Measurements from ENCODE around the gene VEGFD. TPM values are rescaled to one million over a fixed set of nuclear protein-coding genes. Genes with fewer than 3 reads are reported as not detected.

VEGFD gene
- total and polyA plus RNA-seq, 10 donors: 0.52 to 4.4 (median 1.0) TPM

DNA sequence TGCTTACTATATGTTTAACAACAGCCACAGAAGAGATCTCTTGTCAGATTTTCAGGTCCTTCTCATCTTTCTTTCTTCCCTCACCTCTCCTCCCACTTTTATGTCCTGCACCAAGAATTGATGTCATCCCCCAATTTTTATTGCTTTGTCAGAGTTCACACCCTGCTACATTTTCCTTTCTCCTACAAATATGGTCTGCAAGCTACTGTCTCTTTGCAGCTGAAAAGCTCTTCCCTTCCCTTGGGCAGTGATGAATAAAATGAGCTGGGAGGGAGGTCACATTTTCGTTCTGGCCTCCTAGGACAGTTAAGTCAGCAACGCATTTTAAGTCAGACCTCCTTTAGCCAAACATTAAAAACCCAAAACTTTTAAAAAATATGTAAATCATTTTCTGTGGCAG is 26.7 kb upstream of the VEGFD start:
- intact Hi-C loops (cut with DNase I; ENCODE audit: low total_unique reads): no loop called here
- H3K36me3 ChIP-seq: no peaks in the 10 kb centered on the region
- peaks cover 0 to 1% (median 0%) of the 10 kb centered on the region in 7 donors for H3K27me3 ChIP-seq (replicated peaks in 1 of 7)
- no peaks in the 10 kb centered on the region for H3K4me1 ChIP-seq
- H3K9me3 ChIP-seq: no peaks in the 10 kb centered on the region
- H3K27ac ChIP-seq: no peak overlapping the region
- 59 to 84% (median 72%) methylated on average over 2 of the region's 2 CpGs for WGBS, 5 donors
- no peak overlapping the region for H3K4me3 ChIP-seq
- TF ChIP-seq POLR2AphosphoS5 (IDR thresholded peaks at IDR 0.05) (no peak), POLR2A (IDR thresholded peaks at IDR 0.05) (no peak)
- TF ChIP-seq, protein P1, sequence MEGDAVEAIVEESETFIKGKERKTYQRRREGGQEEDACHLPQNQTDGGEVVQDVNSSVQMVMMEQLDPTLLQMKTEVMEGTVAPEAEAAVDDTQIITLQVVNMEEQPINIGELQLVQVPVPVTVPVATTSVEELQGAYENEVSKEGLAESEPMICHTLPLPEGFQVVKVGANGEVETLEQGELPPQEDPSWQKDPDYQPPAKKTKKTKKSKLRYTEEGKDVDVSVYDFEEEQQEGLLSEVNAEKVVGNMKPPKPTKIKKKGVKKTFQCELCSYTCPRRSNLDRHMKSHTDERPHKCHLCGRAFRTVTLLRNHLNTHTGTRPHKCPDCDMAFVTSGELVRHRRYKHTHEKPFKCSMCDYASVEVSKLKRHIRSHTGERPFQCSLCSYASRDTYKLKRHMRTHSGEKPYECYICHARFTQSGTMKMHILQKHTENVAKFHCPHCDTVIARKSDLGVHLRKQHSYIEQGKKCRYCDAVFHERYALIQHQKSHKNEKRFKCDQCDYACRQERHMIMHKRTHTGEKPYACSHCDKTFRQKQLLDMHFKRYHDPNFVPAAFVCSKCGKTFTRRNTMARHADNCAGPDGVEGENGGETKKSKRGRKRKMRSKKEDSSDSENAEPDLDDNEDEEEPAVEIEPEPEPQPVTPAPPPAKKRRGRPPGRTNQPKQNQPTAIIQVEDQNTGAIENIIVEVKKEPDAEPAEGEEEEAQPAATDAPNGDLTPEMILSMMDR (IDR thresholded peaks at IDR 0.05 in 8 of 11, conservative IDR thresholded peaks at IDR 0.05 in 3 of 11): no peak
- no peak for DNase-seq

DNA sequence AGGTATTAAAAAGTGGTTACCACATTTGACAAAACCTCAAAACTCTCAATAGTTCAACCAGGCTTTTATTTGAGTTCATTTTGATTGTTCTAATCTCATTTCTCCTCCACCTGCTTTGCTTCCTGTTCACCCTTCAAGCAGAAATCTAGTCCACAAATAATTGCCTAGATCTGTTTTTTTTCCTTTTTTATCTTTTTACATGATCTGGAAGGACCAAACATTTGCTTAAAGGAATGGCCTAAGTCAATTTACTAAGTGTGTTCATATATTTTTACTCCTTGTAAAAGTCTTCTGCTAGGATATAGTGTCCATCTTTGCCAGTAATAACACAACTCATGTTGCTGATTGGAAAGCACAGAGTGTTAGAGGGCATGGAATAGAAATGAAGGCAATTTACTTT is 26.2 kb upstream of the VEGFD start:
- Histone ChIP-seq H3K27me3 (replicated peaks in 1 of 7) (peaks cover 0 to 6% (median 0%) of the 10 kb centered on the region in 7 donors), H3K27ac (no peak overlapping the region), H3K4me3 (no peak overlapping the region), H3K36me3 (no peaks in the 10 kb centered on the region), H3K9me3 (no peaks in the 10 kb centered on the region), H3K4me1 (no peaks in the 10 kb centered on the region)
- TF ChIP-seq POLR2A (IDR thresholded peaks at IDR 0.05) (no peak), POLR2AphosphoS5 (IDR thresholded peaks at IDR 0.05) (no peak)
- TF ChIP-seq, protein P1 (IDR thresholded peaks at IDR 0.05 in 8 of 11, conservative IDR thresholded peaks at IDR 0.05 in 3 of 11): no peak
- DNase-seq: no peak
- intact Hi-C loops (cut with DNase I; ENCODE audit: low total_unique reads): no loop called here

DNA sequence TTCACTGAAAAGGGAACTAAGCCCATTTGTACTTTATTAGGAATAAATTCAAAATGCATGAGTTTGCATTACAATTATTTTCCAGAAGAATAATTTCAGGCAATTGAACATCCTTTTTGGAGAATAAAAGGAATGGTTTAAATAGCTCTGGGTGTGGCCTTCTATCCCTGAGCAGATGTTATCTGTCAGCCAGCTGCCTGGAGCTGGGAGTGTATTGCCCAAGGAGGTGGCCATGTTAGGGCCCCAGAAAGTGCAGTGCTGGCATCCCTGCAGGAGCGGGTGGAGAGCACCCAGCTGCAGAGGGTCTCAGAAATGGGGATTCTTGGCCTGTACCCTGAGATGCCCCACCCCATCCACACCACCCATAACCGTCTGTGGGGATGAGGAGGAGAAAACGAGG is 21.6 kb upstream of the VEGFD start:
- no peaks in the 10 kb centered on the region for H3K9me3 ChIP-seq
- 69 to 100% (median 83%) methylated on average over 2 to 3 of the region's 3 CpGs for WGBS, 5 donors
- intact Hi-C loops (cut with DNase I; ENCODE audit: low total_unique reads): no loop called here
- no peaks in the 10 kb centered on the region for H3K36me3 ChIP-seq
- no peak for DNase-seq
- TF ChIP-seq POLR2A (IDR thresholded peaks at IDR 0.05) (no peak), POLR2AphosphoS5 (IDR thresholded peaks at IDR 0.05) (no peak)
- TF ChIP-seq, protein P1 (IDR thresholded peaks at IDR 0.05 in 8 of 11, conservative IDR thresholded peaks at IDR 0.05 in 3 of 11): no peak
- peaks cover 0 to 3% (median 0%) of the 10 kb centered on the region in 6 donors for H3K4me1 ChIP-seq
- H3K27ac ChIP-seq: no peak overlapping the region
- H3K4me3 ChIP-seq: no peak overlapping the region
- peaks cover 0 to 7% (median 0%) of the 10 kb centered on the region in 7 donors for H3K27me3 ChIP-seq (replicated peaks in 1 of 7)

DNA sequence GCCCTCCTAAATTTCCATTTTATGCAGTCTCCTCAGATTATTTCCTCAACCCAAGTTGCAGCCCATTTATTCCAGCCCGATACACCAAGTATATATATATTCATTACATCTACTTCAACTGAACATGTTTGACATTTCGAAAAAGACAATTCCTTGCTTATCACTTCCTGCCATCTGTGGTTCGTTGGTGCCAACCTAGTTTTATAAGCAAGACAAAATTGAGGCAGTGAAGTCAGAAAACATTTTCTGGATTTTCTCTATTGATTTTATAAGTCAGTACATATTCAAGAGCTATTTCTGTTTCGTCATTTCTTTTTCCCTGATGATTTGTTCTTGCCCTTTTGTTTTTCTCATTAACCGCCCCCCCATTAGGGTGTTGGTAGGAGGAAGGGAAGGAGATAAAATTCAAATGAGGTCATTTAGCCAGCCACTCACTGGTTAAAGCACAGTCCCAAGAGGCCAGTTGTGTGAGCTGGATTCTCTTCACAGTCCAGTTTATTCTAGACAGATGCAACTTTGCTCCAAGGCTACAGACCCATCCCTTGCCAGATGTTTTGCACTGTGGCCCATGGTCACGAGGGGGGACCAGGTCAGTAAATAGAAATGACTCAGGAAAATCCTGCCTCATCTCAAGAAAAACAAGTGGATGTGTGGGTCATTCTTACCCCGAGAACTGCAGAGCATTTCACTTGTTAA is 20.3 kb upstream of the VEGFD start:
- DNase-seq: no peak
- Histone ChIP-seq H3K4me3 (no peak overlapping the region), H3K9me3 (no peaks in the 10 kb centered on the region), H3K4me1 (peaks cover 0 to 3% (median 0%) of the 10 kb centered on the region in 6 donors), H3K27me3 (replicated peaks in 1 of 7) (peaks cover 0 to 7% (median 0%) of the 10 kb centered on the region in 7 donors), H3K27ac (peak overlapping the region in 3 of 8 donors; percentile 11 to 40 (median 21)), H3K36me3 (no peaks in the 10 kb centered on the region)
- intact Hi-C loops (cut with DNase I; ENCODE audit: low total_unique reads): no loop called here
- WGBS, 5 donors: 20 to 43% (median 26%) methylated on average over 7 of the region's 7 CpGs
- no peak for TF ChIP-seq POLR2AphosphoS5 (IDR thresholded peaks at IDR 0.05)
- TF ChIP-seq, protein P1 (IDR thresholded peaks at IDR 0.05 in 8 of 11, conservative IDR thresholded peaks at IDR 0.05 in 3 of 11): no peak
- no peak for TF ChIP-seq POLR2A (IDR thresholded peaks at IDR 0.05)

Measured in spleen (tissue), 11 donors.